Stomach (tissue), 4 donors: ENCODE results near the gene RGS6.

Experiments
- EP300 ChIP-seq: sonication (generic); formaldehyde crosslinking; IDR thresholded peaks from one replicate; pipeline ENCODE4 v1.6.1; 2017; ENCODE audit warnings: antibody characterized with exemption
- POLR2A ChIP-seq, 4 donors: fragments of 450-650 bp; IDR thresholded peaks; one replicate each; pipeline ENCODE4 v1.6.1; 2016; ENCODE audit warnings: antibody characterized with exemption in 4 of 4, control low read depth in 2 of 4, mild to moderate bottlenecking in 1 of 4, moderate library complexity in 1 of 4
- POLR2AphosphoS5 ChIP-seq, 3 donors: sonication (generic); formaldehyde crosslinking; IDR thresholded peaks; one replicate each; pipeline ENCODE4 v1.6.1; 2016; ENCODE audit warnings: antibody characterized with exemption in 3 of 3
- TF ChIP-seq, protein P1 (sequence below), 7 experiments: fragments of 450-650 bp in 4 of 7; fragments of 200-600 bp in 3 of 7; sonication (generic) in 3 of 7; IDR thresholded peaks; one replicate each; pipeline ENCODE4 v1.5.1; 2016 to 2019; ENCODE audit warnings: antibody characterized with exemption in 7 of 7, control low read depth in 2 of 7, mild to moderate bottlenecking in 1 of 7

DNA sequence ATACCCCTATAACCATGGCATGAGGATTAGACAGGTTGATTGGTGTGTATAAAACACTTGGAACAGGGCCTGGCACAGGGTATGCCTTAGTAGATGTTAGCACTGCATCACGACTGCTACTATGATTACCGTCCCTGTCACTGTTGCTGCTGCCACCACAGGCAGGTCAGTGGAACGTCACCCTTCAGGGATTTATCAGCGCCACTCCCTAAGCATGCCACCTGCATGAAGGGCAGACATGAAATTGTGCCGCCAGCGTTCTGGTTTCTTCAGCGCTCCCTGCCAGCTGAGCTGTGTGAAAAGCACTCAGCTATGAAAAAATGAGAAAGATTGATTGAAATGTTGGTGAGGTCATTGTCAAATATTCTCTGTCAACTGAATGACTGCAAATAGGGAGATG is 484.7 kb downstream of the RGS6 start:
- TF ChIP-seq POLR2AphosphoS5 (IDR thresholded peaks at IDR 0.05), result no peak
- TF ChIP-seq, protein P1, sequence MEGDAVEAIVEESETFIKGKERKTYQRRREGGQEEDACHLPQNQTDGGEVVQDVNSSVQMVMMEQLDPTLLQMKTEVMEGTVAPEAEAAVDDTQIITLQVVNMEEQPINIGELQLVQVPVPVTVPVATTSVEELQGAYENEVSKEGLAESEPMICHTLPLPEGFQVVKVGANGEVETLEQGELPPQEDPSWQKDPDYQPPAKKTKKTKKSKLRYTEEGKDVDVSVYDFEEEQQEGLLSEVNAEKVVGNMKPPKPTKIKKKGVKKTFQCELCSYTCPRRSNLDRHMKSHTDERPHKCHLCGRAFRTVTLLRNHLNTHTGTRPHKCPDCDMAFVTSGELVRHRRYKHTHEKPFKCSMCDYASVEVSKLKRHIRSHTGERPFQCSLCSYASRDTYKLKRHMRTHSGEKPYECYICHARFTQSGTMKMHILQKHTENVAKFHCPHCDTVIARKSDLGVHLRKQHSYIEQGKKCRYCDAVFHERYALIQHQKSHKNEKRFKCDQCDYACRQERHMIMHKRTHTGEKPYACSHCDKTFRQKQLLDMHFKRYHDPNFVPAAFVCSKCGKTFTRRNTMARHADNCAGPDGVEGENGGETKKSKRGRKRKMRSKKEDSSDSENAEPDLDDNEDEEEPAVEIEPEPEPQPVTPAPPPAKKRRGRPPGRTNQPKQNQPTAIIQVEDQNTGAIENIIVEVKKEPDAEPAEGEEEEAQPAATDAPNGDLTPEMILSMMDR (IDR thresholded peaks at IDR 0.05), result no peak
- no peak for TF ChIP-seq POLR2A (IDR thresholded peaks at IDR 0.05)
- TF ChIP-seq EP300, result no peak
